Lower leg skin (tissue), 3 donors: Measurements from ENCODE around the gene TMEM192.

Experiments
- CTCF ChIP-seq, 3 donors: fragments of 450-650 bp; IDR thresholded peaks; one replicate each; pipeline ENCODE4 v1.5.1; 2016; ENCODE audit warnings: antibody characterized with exemption in 3 of 3, mild to moderate bottlenecking in 3 of 3, moderate library complexity in 2 of 3
- POLR2A ChIP-seq, 2 donors: fragments of 450-650 bp; IDR thresholded peaks; one replicate each; pipeline ENCODE4 v1.6.1; 2016 to 2017; ENCODE audit warnings: antibody characterized with exemption in 2 of 2, mild to moderate bottlenecking in 1 of 2, moderate library complexity in 1 of 2

DNA sequence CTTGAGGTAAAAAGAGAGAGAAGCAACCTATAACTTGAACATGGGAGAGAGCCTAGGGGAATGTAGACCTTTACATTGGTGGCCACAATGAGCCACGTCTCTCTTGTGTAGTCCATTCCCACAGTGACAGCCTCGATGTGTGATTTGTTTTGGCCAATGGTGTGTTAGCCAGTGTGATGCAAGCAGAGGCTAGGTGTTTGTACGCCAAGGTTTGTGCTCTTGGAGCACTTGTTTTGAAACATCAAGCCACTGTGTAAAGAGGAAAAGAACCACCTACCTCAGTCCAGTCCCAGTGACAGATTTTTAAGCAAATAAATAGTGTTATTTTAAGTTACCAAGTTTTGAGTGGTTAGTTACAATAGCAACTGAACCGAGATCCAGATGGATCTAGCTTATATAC, 23.9 kb upstream of the TMEM192 start:
- TF ChIP-seq CTCF (IDR thresholded peaks at IDR 0.05) (no peak), POLR2A (IDR thresholded peaks at IDR 0.05) (no peak)
